ENCODE data around the gene PAK6. TPM values are rescaled to one million over a fixed set of nuclear protein-coding genes. Genes with fewer than 3 reads are reported as not detected.

PAK6 gene
- total RNA-seq (1 to 10 TPM in 2 of 4 donors, under 1 TPM in 2; 0.44 to 3.0 (median 1.2) TPM), polyA plus RNA-seq (1 to 10 TPM in 1 of 3 donors, under 1 TPM in 2; 0.03 to 1.1 (median 0.47) TPM)
- long read RNA-seq, donor 1, partial matches to known transcripts, result 0 of 1 reads
- long read RNA-seq, donor 1, other reads (novel, unspliced or antisense), result 1 of 1 reads
- long read RNA-seq, donor 2, partial matches to known transcripts, result 1 of 1 reads
- long read RNA-seq, donor 2, other reads (novel, unspliced or antisense), result 0 of 1 reads

- Histone ChIP-seq H3K36me3 (ENCODE audit: insufficient read depth in 1 of 2, low read depth in 1 of 2) (no peaks in the 10 kb centered on the region), H3K27me3 (ENCODE audit: insufficient read depth in 3 of 3, low read length in 2 of 3) (peaks cover 0 to 27% (median 0%) of the 10 kb centered on the region in 3 donors), H3K27ac (no peak within 1 kb of the TSS), H3K4me1 (no peaks in the 10 kb centered on the region), H3K4me3 (peak within 1 kb of the TSS; percentile 50), H3K9me3 (no peaks in the 10 kb centered on the region)
- ATAC-seq (peak; percentile 76 to 92 (median 90)), DNase-seq (peak in 1 of 2 donors; percentile 68)
- TF ChIP-seq CTCF (IDR thresholded peaks at IDR 0.05), result no peak
- intact Hi-C loops (cut with DNase I), result no loop called here
- 4 to 8% (median 5%) methylated on average over 27 to 39 of the region's 39 CpGs for WGBS, 3 donors
These were observed at the start of gene PAK6 for GRCh38 chr15:40238532-40239403. TSS of gene PAK6 (plus strand) at chr15:40239063. CDS start at chr15:40264786, 25,723 bp downstream.

DNA sequence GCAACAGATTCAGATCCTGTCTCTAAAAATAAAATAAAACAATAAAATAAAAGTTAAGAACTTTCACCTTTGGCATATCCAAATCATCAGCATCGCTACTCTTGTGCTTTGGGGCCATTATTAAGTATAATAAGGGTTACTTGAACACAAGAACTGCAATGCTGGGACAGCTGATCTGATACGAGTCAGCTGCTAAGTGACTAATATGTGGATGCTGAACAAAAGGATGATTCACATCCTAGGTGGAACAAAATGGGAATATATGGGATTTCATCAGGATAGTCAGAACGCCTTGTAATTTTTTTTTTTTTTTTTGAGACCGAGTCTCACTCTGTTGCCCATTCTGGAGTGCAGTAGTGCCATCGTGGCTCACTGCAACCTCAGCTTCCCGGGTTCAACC lies 48.3 kb upstream of the PAK6 start:
- no peaks in the 10 kb centered on the region for H3K4me1 ChIP-seq
- ATAC-seq, result no peak
- H3K9me3 ChIP-seq, result no peaks in the 10 kb centered on the region
- no peak overlapping the region for H3K4me3 ChIP-seq
- intact Hi-C loops (cut with DNase I), result no loop called here
- no peaks in the 10 kb centered on the region for H3K27me3 ChIP-seq (ENCODE audit: insufficient read depth in 3 of 3, low read length in 2 of 3)
- 82 to 88% (median 83%) methylated on average over 6 of the region's 6 CpGs for WGBS, 3 donors
- no peaks in the 10 kb centered on the region for H3K36me3 ChIP-seq (ENCODE audit: insufficient read depth in 1 of 2, low read depth in 1 of 2)
- no peak overlapping the region for H3K27ac ChIP-seq
- no peak for DNase-seq
- TF ChIP-seq CTCF (IDR thresholded peaks at IDR 0.05), result no peak

DNA sequence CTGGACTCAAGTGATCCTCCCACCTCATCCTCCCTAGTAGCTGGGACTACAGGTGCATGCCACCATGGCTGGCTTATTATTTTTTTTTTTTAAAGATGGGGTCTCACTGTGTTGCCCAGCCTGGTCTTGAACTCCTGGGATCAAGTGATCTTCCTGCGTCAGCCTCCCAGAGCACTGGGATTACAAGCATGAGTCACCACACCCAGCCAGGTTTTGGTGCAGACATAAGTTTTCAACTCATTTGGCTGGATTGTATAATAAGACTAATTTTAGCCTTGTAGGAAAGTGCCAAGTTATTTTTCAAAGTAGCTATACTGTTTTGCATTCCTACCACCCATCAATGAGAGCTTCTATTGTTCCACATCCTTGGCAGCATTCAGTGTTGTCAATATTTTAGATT lies 45.9 kb upstream of the PAK6 start:
- no peak for TF ChIP-seq CTCF (IDR thresholded peaks at IDR 0.05)
- no peak overlapping the region for H3K4me3 ChIP-seq
- H3K27me3 ChIP-seq (ENCODE audit: insufficient read depth in 3 of 3, low read length in 2 of 3), result peaks cover 0 to 2% (median 0%) of the 10 kb centered on the region in 3 donors
- ATAC-seq (no peak), DNase-seq (no peak)
- no peak overlapping the region for H3K27ac ChIP-seq
- intact Hi-C loops (cut with DNase I), result no loop called here
- H3K4me1 ChIP-seq, result no peaks in the 10 kb centered on the region
- no peaks in the 10 kb centered on the region for H3K36me3 ChIP-seq (ENCODE audit: insufficient read depth in 1 of 2, low read depth in 1 of 2)
- WGBS, 3 donors, result 81 to 92% (median 88%) methylated on average over 1 of the region's 1 CpG
- H3K9me3 ChIP-seq, result no peaks in the 10 kb centered on the region

DNA sequence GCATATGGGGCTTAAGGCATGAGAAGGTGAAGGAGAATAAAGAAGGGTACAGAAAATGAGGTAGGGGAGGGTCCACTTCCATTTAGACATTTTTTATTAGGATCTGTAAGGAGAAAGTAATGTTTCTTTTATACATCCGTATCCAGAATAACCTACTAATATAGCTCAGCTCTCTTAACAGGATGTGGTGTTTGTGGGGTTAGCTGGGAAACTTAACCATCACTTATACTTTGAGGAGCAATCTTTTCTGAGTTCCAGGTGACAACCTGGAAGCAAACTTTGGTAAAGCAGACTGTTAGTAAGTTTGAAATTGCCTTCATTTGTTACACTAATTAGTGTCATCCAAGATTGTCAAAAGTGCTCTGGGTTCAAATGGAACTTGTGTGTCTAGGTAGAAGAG lies 41.4 kb upstream of the PAK6 start:
- no peaks in the 10 kb centered on the region for H3K9me3 ChIP-seq
- intact Hi-C loops (cut with DNase I), result no loop called here
- WGBS, 3 donors, result 92 to 100% (median 93%) methylated on average over 1 of the region's 1 CpG
- no peak for TF ChIP-seq CTCF (IDR thresholded peaks at IDR 0.05)
- H3K36me3 ChIP-seq (ENCODE audit: insufficient read depth in 1 of 2, low read depth in 1 of 2), result no peaks in the 10 kb centered on the region
- peaks cover 0 to 2% (median 0%) of the 10 kb centered on the region in 3 donors for H3K27me3 ChIP-seq (ENCODE audit: insufficient read depth in 3 of 3, low read length in 2 of 3)
- H3K27ac ChIP-seq, result no peak overlapping the region
- ATAC-seq, result no peak
- DNase-seq, result no peak
- H3K4me3 ChIP-seq, result no peak overlapping the region
- H3K4me1 ChIP-seq, result no peaks in the 10 kb centered on the region

Data from psoas muscle (tissue), 8 donors.